GM12878 (cell line): Measurements from ENCODE around the gene TNFAIP3. TPM values are rescaled to one million over a fixed set of nuclear protein-coding genes. Genes with fewer than 3 reads are reported as not detected.
"Not testable (repeated sequence)": the region's sequence is repeated elsewhere in the genome, so short reads cannot be mapped to it uniquely, and the experiment has no call there.

Experiments
- ATAC-seq: fragments of 200-7000 bp; cut with Tn5 transposase; 3 replicates; pipeline ENCODE4 v1.9.1; 2020; ENCODE audit warnings: mild to moderate bottlenecking, moderate library complexity
- BruUV-seq: library from RNA; stranded (reverse); fragments of 400-500 nt; replicated peaks from 2 replicates; lab custom pipeline; 2021; lab: Mats Ljungman, UMichigan
- CTCF ChIA-PET: fragments of 300-600 bp; sonication (Branson Sonifier 250); formaldehyde crosslinking; extraction: SDS; loops from one replicate; lab custom pipeline; 2021; ENCODE audit warnings: inconsistent platforms; lab: Yijun Ruan, JAX
- POLR2A ChIA-PET: fragments of 350-600 bp; formaldehyde crosslinking; extraction: SDS; loops from one replicate; lab custom pipeline; 2021; ENCODE audit warnings: inconsistent platforms; lab: Charles Lee
- RAD21 ChIA-PET: fragments of 300-600 bp; sonication (Branson Sonifier 250); formaldehyde crosslinking; loops from one replicate; lab custom pipeline; 2023; ENCODE audit warnings: antibody characterized with exemption; ENCODE audit not compliant: unreplicated experiment; lab: Charles Lee
- SMC1A ChIA-PET: fragments of 300-600 bp; sonication (Branson Sonifier 250); formaldehyde crosslinking; loops from one replicate; lab custom pipeline; 2023; ENCODE audit not compliant: unreplicated experiment, uncharacterized antibody; lab: Charles Lee
- DNase-seq: peaks from one replicate; pipeline ENCODE4 v3.0.0-alpha.2; 2011; ENCODE audit warnings: low read depth, low spot score
- FAIRE-seq: peaks from 3 replicates; lab custom pipeline; 2011; peaks lifted over from hg19 to GRCh38; lab: Jason Lieb, UNC
- H2AFZ ChIP-seq: 2 replicates; pipeline ENCODE4 v1.6.0; 2011; ENCODE audit warnings: low read depth, low read length, control low read depth; ENCODE audit not compliant: control insufficient read depth
- H3K27ac ChIP-seq: 2 replicates; pipeline ENCODE4 v1.5.1; 2011; ENCODE audit warnings: control low read depth; ENCODE audit not compliant: control insufficient read depth, insufficient read depth
- H3K27me3 ChIP-seq, 2 experiments: replicated peaks in 1 of 2; 2 replicates each; pipeline versions ENCODE4 v1.6.0 to v1.6.1; 2011; ENCODE audit warnings: low read length in 1 of 2; ENCODE audit not compliant: control insufficient read depth in 2 of 2, insufficient read depth in 2 of 2
- H3K36me3 ChIP-seq, 2 experiments: 2 replicates each; pipeline ENCODE4 v1.5.1; 2011; ENCODE audit warnings: low read length in 1 of 2; ENCODE audit not compliant: control insufficient read depth in 2 of 2, insufficient read depth in 2 of 2
- H3K4me1 ChIP-seq: 2 replicates; pipeline ENCODE4 v1.6.1; 2011; ENCODE audit warnings: mild to moderate bottlenecking, low read length, moderate library complexity, mixed read lengths; ENCODE audit not compliant: control insufficient read depth, insufficient read depth
- H3K4me2 ChIP-seq: 2 replicates; pipeline ENCODE4 v1.6.0; 2011; ENCODE audit warnings: control low read depth; ENCODE audit not compliant: control insufficient read depth, insufficient read depth
- H3K4me3 ChIP-seq: fragments of 200-600 bp; sonication (generic); 2 replicates; pipeline ENCODE4 v1.5.1; 2016
- H3K79me2 ChIP-seq: 2 replicates; pipeline ENCODE4 v1.6.0; 2011; ENCODE audit warnings: low read length; ENCODE audit not compliant: control insufficient read depth, insufficient read depth
- H3K9ac ChIP-seq: 2 replicates; pipeline ENCODE4 v1.8.0; 2011; ENCODE audit warnings: low read length, control low read depth, mixed read lengths; ENCODE audit not compliant: control insufficient read depth, insufficient read depth
- H3K9me3 ChIP-seq: replicated peaks from 3 replicates; pipeline ENCODE4 v1.5.1; 2011; ENCODE audit warnings: mild to moderate bottlenecking, low read length; ENCODE audit not compliant: control insufficient read depth, insufficient read depth
- H4K20me1 ChIP-seq: 2 replicates; pipeline ENCODE4 v1.6.0; 2011; ENCODE audit not compliant: control insufficient read depth, insufficient read depth
- BCLAF1 ChIP-seq: fragments of 450-650 bp; IDR thresholded peaks from 2 replicates; pipeline ENCODE4 v1.6.1; 2017; ENCODE audit warnings: antibody characterized with exemption, mild to moderate bottlenecking, moderate library complexity
- CBFB ChIP-seq: IDR thresholded peaks from 2 replicates; pipeline ENCODE4 v1.6.1; 2016; ENCODE audit warnings: antibody characterized with exemption, low read depth
- EED ChIP-seq: sonication (generic); IDR thresholded peaks from 2 replicates; pipeline ENCODE4 v1.6.1; 2016; ENCODE audit warnings: antibody characterized with exemption, low read depth
- MTA3 ChIP-seq: IDR thresholded peaks from 2 replicates; pipeline ENCODE4 v1.6.1; 2012; ENCODE audit warnings: low read length, inconsistent platforms, borderline replicate concordance
- NFYA ChIP-seq: IDR thresholded peaks from 2 replicates; pipeline ENCODE4 v1.6.1; 2011; ENCODE audit warnings: low read depth, mild to moderate bottlenecking, low read length, improper control_type of control experiment, borderline replicate concordance
- PAX5 ChIP-seq: IDR thresholded peaks from 2 replicates; pipeline ENCODE4 v1.6.1; 2011; ENCODE audit warnings: low read depth, low read length, borderline replicate concordance
- SIX5 ChIP-seq: IDR thresholded peaks from 2 replicates; pipeline ENCODE4 v1.6.1; 2011; ENCODE audit warnings: mild to moderate bottlenecking, low read depth, low read length, moderate library complexity; ENCODE audit not compliant: severe bottlenecking
- YBX1 ChIP-seq: fragments of 450-650 bp; IDR thresholded peaks from 2 replicates; pipeline ENCODE4 v1.6.1; 2016; ENCODE audit warnings: antibody characterized with exemption
- ZNF687 ChIP-seq: fragments of 450-650 bp; IDR thresholded peaks from 2 replicates; pipeline ENCODE4 v1.6.1; 2017; ENCODE audit warnings: mild to moderate bottlenecking, moderate library complexity
- WGBS: methylation state at CpG from one replicate; pipeline ENCODE4 v1.1.6; 2016; ENCODE audit warnings: low lambda C conversion rate; ENCODE audit not compliant: insufficient replicate concordance, insufficient coverage; ENCODE audit errors: missing lambda C conversion rate; 5-methylcytosine and 5-hydroxymethylcytosine counted together
- in situ Hi-C: fragments of 300-500 bp; cut with MboI; formaldehyde crosslinking; loops from 9 replicates; pipeline ENCODE4 v1.14.3; 2018; ENCODE audit warnings: mixed read lengths
- intact Hi-C: fragments of 100-400 bp; cut with micrococcal nuclease; formaldehyde crosslinking; loops from one replicate; pipeline ENCODE4 v1.14.2; 2022; ENCODE audit not compliant: unreplicated experiment
- polyA plus RNA-seq, 11 experiments: library from polyadenylated mRNA; depleted of rRNA in 4 of 11; unstranded in 6 of 11; stranded (reverse) in 5 of 11; fragments of >200 nt; fragmentation: Nextera tagmentation in 4 of 11; fragmentation: Illumina TruSeq in 1 of 11; extraction: Ambion mirVana in 4 of 11; extraction: Trizol in 1 of 11; gene quantifications; 1 replicate in 1 of 11; 2 replicates in 10 of 11; pipeline versions ENCODE4 v1.2.1 to v1.2.3, GENCODE V29; 2011 to 2016; ENCODE audit warnings: inconsistent platforms in 2 of 11, missing spikeins in 2 of 11, low read depth in 1 of 11
- total RNA-seq, 4 experiments: library from RNA; depleted of rRNA in 3 of 4; stranded (reverse); fragments of >200 nt in 3 of 4; fragmentation: Illumina TruSeq in 1 of 4; extraction: Trizol in 1 of 4; gene quantifications; 2 replicates each; pipeline versions ENCODE4 v1.2.1 to v1.2.3, GENCODE V29; 2013 to 2021

The TNFAIP3 gene
- total and polyA plus RNA-seq, 10 of the 15 experiments (the other 5 are each of a cell fraction or from before 2014, with no cell fraction given) = 18.0 to 350 (median 127) TPM

- TF ChIP-seq BCLAF1 (no peak), ZNF687 (no peak), YBX1 (no peak), SIX5 (no peak), EED (no peak), PAX5 (no peak), NFYA (no peak), MTA3 (no peak), CBFB (no peak)
- TF ChIP-seq, all 136 proteins: peak for 0
These were observed 26.7 kb downstream of the TNFAIP3 start (continued) for GRCh38 chr6:137893726-137894125.

- BruUV-seq, H3K9ac ChIP-seq, H3K4me1 ChIP-seq, intact Hi-C loops, in situ Hi-C loops, DNase-seq, H3K4me3 ChIP-seq, H3K36me3 ChIP-seq, H3K27ac ChIP-seq, H3K9me3 ChIP-seq, H2AFZ ChIP-seq, H3K4me2 ChIP-seq, RAD21 ChIA-PET, H3K79me2 ChIP-seq, H4K20me1 ChIP-seq, FAIRE-seq, ATAC-seq, H3K27me3 ChIP-seq: not testable (repeated sequence)
- ChIA-PET CTCF (interaction anchor here (0.6 to 2.8 kb wide), 5 partner anchors 16 to 50 kb away, joined by 3 to 14 read pairs (median 3); no protein-coding TSS in a partner anchor), SMC1A (interaction anchor here (0.9 to 4.0 kb wide), 10 partner anchors 7 to 190 kb away, joined by 3 to 17 read pairs (median 3); no protein-coding TSS in a partner anchor), POLR2A (interaction anchor here (0.6 to 1.6 kb wide), 3 partner anchors 13 to 96 kb away, joined by 3 to 6 read pairs (median 4); no protein-coding TSS in a partner anchor)
- whole genome bisulfite sequencing = 78% methylated on average over 8 of the region's 8 CpGs
These were observed 27.3 kb downstream of the TNFAIP3 start for GRCh38 chr6:137894378-137894777.
